HepG2 (cell line): ENCODE measurements around the gene DROSHA. TPM values are rescaled to one million over a fixed set of nuclear protein-coding genes. Genes with fewer than 3 reads are reported as not detected.

Experiments
- ATAC-seq: fragments of 200-7000 bp; cut with Tn5 transposase; 3 replicates; pipeline ENCODE4 v1.9.1; 2020; ENCODE audit warnings: mild to moderate bottlenecking, moderate library complexity
- BruUV-seq: library from RNA; stranded (reverse); fragments of 400-500 nt; replicated peaks from 2 replicates; lab custom pipeline; 2021; lab: Mats Ljungman, UMichigan
- CTCF ChIA-PET: fragments of 300-600 bp; formaldehyde crosslinking; extraction: SDS; loops from one replicate; lab custom pipeline; 2021; ENCODE audit warnings: low total read pairs, inconsistent platforms, low intra/inter-chr PET ratio; lab: Yijun Ruan, JAX
- POLR2A ChIA-PET: fragments of 350-600 bp; sonication (Branson Sonifier 250); formaldehyde crosslinking; loops from one replicate; lab custom pipeline; 2020; ENCODE audit warnings: antibody characterized with exemption, inconsistent platforms; lab: Yijun Ruan, JAX
- DNase-seq: peaks from one replicate; pipeline ENCODE4 v3.0.0-alpha.2; 2015; ENCODE audit warnings: low spot score
- FAIRE-seq: peaks from 3 replicates; lab custom pipeline; 2011; peaks lifted over from hg19 to GRCh38; lab: Jason Lieb, UNC
- H2AFZ ChIP-seq: one replicate; pipeline ENCODE4 v1.6.1; 2011; ENCODE audit warnings: low read length, inconsistent platforms
- H3K27ac ChIP-seq: fragments of 300-600 bp; 3 replicates; pipeline ENCODE4 v1.8.0; 2011; ENCODE audit warnings: mixed run types, mild to moderate bottlenecking, mixed read lengths, low read length, inconsistent platforms; ENCODE audit not compliant: insufficient read depth; ENCODE audit errors: extremely low read length
- H3K27me3 ChIP-seq, 2 experiments: fragments of 200-600 bp in 1 of 2; 2 replicates in 1 of 2; 3 replicates in 1 of 2; pipeline versions ENCODE4 v1.6.0 to v1.8.0; 2011; ENCODE audit warnings: low read length in 2 of 2, mild to moderate bottlenecking in 2 of 2, moderate library complexity in 2 of 2, inconsistent platforms in 1 of 2; ENCODE audit not compliant: insufficient read depth in 2 of 2, control insufficient read depth in 1 of 2
- H3K36me3 ChIP-seq, 2 experiments: fragments of 200-600 bp in 1 of 2; replicated peaks in 1 of 2; 2 replicates in 1 of 2; 3 replicates in 1 of 2; pipeline versions ENCODE4 v1.5.1 to v1.8.0; 2011; ENCODE audit warnings: low read length in 2 of 2, inconsistent platforms in 1 of 2; ENCODE audit not compliant: insufficient read depth in 2 of 2, control insufficient read depth in 1 of 2
- H3K4me1 ChIP-seq: 2 replicates; pipeline ENCODE4 v1.5.1; 2012; ENCODE audit warnings: low read length, inconsistent platforms; ENCODE audit not compliant: insufficient read depth
- H3K4me2 ChIP-seq: 2 replicates; pipeline ENCODE4 v1.6.0; 2011; ENCODE audit warnings: low read depth, low read length, inconsistent platforms
- H3K4me3 ChIP-seq, 3 experiments: fragments of 200-600 bp in 1 of 3; sonication (generic), shearing (Covaris generic) in 1 of 3; replicated peaks in 1 of 3; 2 replicates each; pipeline ENCODE4 v1.5.1; 2011 to 2016; ENCODE audit warnings: low read length in 3 of 3, inconsistent platforms in 2 of 3, low read depth in 2 of 3, mild to moderate bottlenecking in 2 of 3, control low read depth in 1 of 3, mixed read lengths in 1 of 3; ENCODE audit not compliant: insufficient read depth in 1 of 3
- H3K79me2 ChIP-seq: one replicate; pipeline ENCODE4 v1.6.1; 2011; ENCODE audit warnings: low read length, inconsistent platforms; ENCODE audit not compliant: insufficient read depth
- H3K9ac ChIP-seq: 2 replicates; pipeline ENCODE4 v1.6.0; 2011; ENCODE audit warnings: mild to moderate bottlenecking, low read depth, low read length, inconsistent platforms; ENCODE audit not compliant: insufficient read depth
- H3K9me3 ChIP-seq: 2 replicates; pipeline ENCODE4 v1.5.1; 2012; ENCODE audit warnings: mild to moderate bottlenecking, low read length
- H4K20me1 ChIP-seq: 2 replicates; pipeline ENCODE4 v1.6.0; 2011; ENCODE audit warnings: inconsistent platforms, mild to moderate bottlenecking, low read length, moderate library complexity; ENCODE audit not compliant: insufficient read depth
- HOXA5 ChIP-seq: sonication (generic); formaldehyde crosslinking; IDR thresholded peaks from 2 replicates; pipeline ENCODE4 v1.4.0; 2020; ENCODE audit warnings: missing genetic modification reagents
- MED13 ChIP-seq: sonication (generic); formaldehyde crosslinking; IDR thresholded peaks from 2 replicates; pipeline ENCODE4 v1.5.0; 2020; ENCODE audit warnings: missing genetic modification reagents
- NRL ChIP-seq: sonication (generic); formaldehyde crosslinking; IDR thresholded peaks from 2 replicates; pipeline ENCODE4 v1.5.0; 2020; ENCODE audit warnings: missing genetic modification reagents, mild to moderate bottlenecking, moderate library complexity, borderline replicate concordance
- ZNF225 ChIP-seq: sonication (generic); formaldehyde crosslinking; IDR thresholded peaks from 2 replicates; pipeline ENCODE4 v1.4.0; 2020; ENCODE audit warnings: mild to moderate bottlenecking, missing genetic modification reagents
- ZNF766 ChIP-seq: sonication (generic); formaldehyde crosslinking; IDR thresholded peaks from 2 replicates; pipeline ENCODE4 v1.5.0; 2020; ENCODE audit warnings: missing genetic modification reagents, borderline replicate concordance
- ZNF878 ChIP-seq: sonication (generic); formaldehyde crosslinking; IDR thresholded peaks from 2 replicates; pipeline ENCODE4 v1.8.1; 2023; ENCODE audit warnings: mild to moderate bottlenecking, missing genetic modification reagents, moderate library complexity
- WGBS: methylation state at CpG from one replicate; pipeline ENCODE4 v1.1.6; 2017; ENCODE audit warnings: low lambda C conversion rate; 5-methylcytosine and 5-hydroxymethylcytosine counted together
- in situ Hi-C: cut with HindIII; loops from 2 replicates; pipeline ENCODE4 v1.10.0; 2017; ENCODE audit warnings: low pct_unique_long_range_greater_than_20kb; ENCODE audit not compliant: extremely low pct_ligation_motif_present
- intact Hi-C: fragments of 100-400 bp; cut with micrococcal nuclease; formaldehyde crosslinking; loops from one replicate; pipeline ENCODE4 v1.10.0; 2022; ENCODE audit not compliant: unreplicated experiment
- polyA plus RNA-seq, 8 experiments: library from polyadenylated mRNA; depleted of rRNA in 3 of 8; stranded (reverse) in 7 of 8; unstranded in 1 of 8; fragments of >200 nt; fragmentation: Illumina TruSeq in 4 of 8; extraction: Trizol in 4 of 8; gene quantifications; 2 replicates each; pipeline versions ENCODE4 v1.2.1 to v1.2.3, GENCODE V29; 2011 to 2016; ENCODE audit warnings: low read depth in 4 of 8, missing spikeins in 1 of 8, mixed read lengths in 1 of 8; ENCODE audit not compliant: insufficient read depth in 1 of 8
- total RNA-seq, 5 experiments: library from RNA; depleted of rRNA; stranded (reverse); fragments of >200 nt; fragmentation: Illumina TruSeq; extraction: Trizol; gene quantifications; 2 replicates each; pipeline ENCODE4 v1.2.3, GENCODE V29; 2016; ENCODE audit warnings: low read depth in 1 of 5
- TF ChIP-seq, protein P1 (sequence below): sonication (generic); formaldehyde crosslinking; IDR thresholded peaks from 2 replicates; pipeline ENCODE4 v1.4.0; 2020; ENCODE audit warnings: missing genetic modification reagents

DROSHA gene
- total and polyA plus RNA-seq, 2 of the 13 experiments (the other 11 are each of a cell fraction or from before 2014, with no cell fraction given): 22.3 to 29.4 TPM

DNA sequence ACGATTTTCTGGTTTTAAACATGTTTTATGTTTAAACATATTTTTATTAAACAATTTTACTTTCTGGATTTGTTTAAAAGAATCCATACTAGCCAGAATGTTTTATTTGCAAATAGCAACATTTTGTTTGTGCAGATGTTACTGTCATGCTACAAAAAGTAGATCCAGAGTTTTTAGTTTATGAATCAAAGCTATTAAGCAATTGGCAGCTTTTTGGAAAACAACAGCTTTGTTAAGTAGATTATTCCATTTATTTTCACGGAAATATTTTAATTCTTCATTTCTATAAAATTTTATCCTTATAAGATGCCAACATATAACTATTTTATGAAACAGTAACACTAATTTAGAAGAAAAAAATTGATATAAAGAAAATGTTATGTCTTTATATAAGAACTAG lies 60.9 kb downstream of the DROSHA start:
- no peak overlapping the region for H2AFZ ChIP-seq
- intact Hi-C loops (no loop called here), in situ Hi-C loops (no loop called here)
- no peak for ATAC-seq
- no peaks in the 10 kb centered on the region for H4K20me1 ChIP-seq
- DNase-seq: no peak
- FAIRE-seq: no peak
- H3K79me2 ChIP-seq: no peaks in the 10 kb centered on the region
- BruUV-seq: no TSS peak
- CTCF ChIA-PET: no interaction called here
- peaks cover 3 to 31% of the 10 kb centered on the region in 2 experiments; a peak in 4 of 5 replicates for H3K36me3 ChIP-seq
- no peak overlapping the region for H3K4me3 ChIP-seq
- TF ChIP-seq, protein P1, sequence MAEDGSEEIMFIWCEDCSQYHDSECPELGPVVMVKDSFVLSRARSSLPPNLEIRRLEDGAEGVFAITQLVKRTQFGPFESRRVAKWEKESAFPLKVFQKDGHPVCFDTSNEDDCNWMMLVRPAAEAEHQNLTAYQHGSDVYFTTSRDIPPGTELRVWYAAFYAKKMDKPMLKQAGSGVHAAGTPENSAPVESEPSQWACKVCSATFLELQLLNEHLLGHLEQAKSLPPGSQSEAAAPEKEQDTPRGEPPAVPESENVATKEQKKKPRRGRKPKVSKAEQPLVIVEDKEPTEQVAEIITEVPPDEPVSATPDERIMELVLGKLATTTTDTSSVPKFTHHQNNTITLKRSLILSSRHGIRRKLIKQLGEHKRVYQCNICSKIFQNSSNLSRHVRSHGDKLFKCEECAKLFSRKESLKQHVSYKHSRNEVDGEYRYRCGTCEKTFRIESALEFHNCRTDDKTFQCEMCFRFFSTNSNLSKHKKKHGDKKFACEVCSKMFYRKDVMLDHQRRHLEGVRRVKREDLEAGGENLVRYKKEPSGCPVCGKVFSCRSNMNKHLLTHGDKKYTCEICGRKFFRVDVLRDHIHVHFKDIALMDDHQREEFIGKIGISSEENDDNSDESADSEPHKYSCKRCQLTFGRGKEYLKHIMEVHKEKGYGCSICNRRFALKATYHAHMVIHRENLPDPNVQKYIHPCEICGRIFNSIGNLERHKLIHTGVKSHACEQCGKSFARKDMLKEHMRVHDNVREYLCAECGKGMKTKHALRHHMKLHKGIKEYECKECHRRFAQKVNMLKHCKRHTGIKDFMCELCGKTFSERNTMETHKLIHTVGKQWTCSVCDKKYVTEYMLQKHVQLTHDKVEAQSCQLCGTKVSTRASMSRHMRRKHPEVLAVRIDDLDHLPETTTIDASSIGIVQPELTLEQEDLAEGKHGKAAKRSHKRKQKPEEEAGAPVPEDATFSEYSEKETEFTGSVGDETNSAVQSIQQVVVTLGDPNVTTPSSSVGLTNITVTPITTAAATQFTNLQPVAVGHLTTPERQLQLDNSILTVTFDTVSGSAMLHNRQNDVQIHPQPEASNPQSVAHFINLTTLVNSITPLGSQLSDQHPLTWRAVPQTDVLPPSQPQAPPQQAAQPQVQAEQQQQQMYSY (CRISPR knock-in tag): no peak
- TF ChIP-seq ZNF225 (CRISPR knock-in tag) (no peak), NRL (no peak), ZNF766 (CRISPR knock-in tag) (no peak), ZNF878 (no peak), MED13 (CRISPR knock-in tag) (no peak), HOXA5 (CRISPR knock-in tag) (no peak)
- no peak overlapping the region for H3K4me2 ChIP-seq
- WGBS: 92% methylated on average over 2 of the region's 2 CpGs
- H3K27me3 ChIP-seq: no peaks in the 10 kb centered on the region
- H3K4me1 ChIP-seq: no peaks in the 10 kb centered on the region
- H3K9ac ChIP-seq: no peak overlapping the region
- no peaks in the 10 kb centered on the region for H3K9me3 ChIP-seq
- POLR2A ChIA-PET: no interaction called here
- no peak overlapping the region for H3K27ac ChIP-seq
